ENCODE data around the gene WDR43.
"Not testable (repeated sequence)": the region's sequence is repeated elsewhere in the genome, so short reads cannot be mapped to it uniquely, and the experiment has no call there.

WDR43 gene

GRCh38 chr2:28970464-28971160 is 76.1 kb downstream of the WDR43 start:
- no peak for DNase-seq

DNA sequence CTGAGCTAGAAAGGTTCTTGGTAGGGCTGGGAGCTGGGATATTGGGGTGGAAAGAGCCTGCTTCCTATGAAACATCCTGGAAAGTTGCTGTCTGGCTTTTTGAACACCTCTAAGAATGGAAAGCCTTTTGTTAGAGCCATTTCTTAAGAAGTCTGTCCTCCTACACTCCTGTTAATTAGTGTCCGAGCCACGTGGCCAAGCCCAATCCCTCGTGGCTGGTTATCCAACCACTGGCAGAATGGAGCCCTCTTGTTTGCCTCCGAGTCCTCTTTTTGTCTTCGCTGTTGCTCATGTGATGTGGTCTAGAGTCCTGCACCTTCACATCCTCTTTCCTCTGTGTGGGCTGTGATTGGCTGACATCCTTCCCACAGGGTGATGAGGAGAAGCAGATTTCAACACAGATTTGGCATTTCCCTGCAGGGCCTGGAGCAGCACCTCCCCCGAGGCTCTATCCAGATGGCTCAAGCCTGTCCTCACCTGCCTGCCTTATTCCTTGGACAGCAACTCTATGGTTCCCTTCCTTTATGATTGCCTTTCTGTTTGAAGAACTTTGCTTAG is 78.4 kb downstream of the WDR43 start:
- peak in 1 of 2 donors; percentile 5 for DNase-seq

DNA sequence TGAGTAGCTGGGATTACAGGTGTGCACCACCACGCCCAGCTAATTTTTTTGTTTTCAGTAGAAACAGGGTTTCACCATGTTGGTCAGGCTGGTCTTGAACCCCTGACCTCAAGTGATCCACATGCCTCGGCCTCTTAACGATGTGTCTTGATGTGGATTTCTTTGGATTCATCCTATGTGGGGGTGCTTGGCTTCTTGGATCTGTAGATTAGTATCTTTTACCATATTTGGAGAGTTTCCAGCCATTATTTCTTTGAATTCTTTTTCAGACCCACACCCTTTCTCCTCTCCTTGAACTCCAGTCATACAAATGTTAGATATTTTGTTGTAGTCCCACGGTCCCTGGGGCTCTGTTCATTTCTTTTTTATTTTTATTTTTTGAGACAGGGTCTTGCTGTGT is 79.8 kb downstream of the WDR43 start:
- DNase-seq: no peak

DNA sequence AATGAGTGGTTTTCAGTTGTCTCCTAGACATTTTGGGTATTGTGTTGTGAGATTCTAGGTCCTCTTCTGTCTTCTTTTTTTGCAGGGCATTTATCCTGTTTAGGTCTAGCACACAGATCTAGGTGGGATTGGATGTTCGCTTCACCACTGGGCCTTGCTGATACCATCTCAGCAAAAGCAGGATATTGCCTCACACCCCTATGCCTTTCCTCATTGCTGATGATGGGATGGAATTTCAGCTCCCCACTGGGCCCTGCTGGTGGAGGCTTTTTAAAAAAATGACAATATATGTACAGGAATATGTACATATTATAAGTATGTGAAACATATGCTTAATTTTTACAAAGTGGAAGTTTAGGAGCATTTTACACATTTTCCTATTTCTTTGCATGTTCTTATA is 81.2 kb downstream of the WDR43 start:
- no peak for DNase-seq

- no peak for DNase-seq
Measured at GRCh38 chr2:28976584-28976983, 82.1 kb downstream of the WDR43 start.

- DNase-seq: no peak
Measured at GRCh38 chr2:28977176-28977875, 82.9 kb downstream of the WDR43 start.

DNA sequence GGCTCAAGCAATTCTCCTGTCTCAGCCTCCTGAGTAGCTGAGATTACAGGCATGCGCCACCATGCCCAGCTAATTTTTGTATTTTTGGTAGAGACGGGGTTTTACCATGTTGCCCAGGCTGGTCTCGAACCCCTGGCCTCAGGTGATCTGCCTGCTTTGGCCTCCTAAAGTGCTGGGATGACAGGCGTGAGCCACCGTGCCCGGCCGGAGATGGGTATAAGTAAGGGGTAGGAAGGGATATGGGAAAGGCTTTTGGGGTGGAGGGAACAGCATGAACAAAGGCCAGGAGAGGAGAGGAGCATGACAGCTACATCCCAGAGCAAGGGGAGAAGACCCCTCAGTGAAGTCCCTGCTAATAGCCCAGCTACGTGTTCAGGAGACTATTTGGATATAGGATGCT is 83.5 kb downstream of the WDR43 start:
- DNase-seq: not testable (repeated sequence)

DNA sequence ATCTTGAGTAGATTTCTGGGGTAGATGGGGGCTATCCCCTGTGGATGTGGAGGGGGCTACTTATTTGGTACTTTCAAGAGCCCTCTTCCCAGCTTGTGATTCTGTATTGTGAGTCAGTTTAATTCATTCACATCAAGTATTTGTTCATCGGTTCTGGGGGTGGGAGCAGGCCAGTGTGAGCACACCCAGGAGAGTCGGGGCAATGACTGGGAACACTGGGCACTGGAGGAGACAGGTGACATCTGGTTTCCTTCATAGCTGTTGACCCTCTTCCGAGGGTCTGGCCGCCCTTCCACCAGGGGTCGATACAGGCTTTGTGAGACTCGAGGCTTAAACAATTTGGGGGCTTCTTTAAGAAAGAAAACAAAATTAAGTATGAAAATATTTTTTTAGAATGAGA is 84.1 kb downstream of the WDR43 start:
- no peak for DNase-seq

DNA sequence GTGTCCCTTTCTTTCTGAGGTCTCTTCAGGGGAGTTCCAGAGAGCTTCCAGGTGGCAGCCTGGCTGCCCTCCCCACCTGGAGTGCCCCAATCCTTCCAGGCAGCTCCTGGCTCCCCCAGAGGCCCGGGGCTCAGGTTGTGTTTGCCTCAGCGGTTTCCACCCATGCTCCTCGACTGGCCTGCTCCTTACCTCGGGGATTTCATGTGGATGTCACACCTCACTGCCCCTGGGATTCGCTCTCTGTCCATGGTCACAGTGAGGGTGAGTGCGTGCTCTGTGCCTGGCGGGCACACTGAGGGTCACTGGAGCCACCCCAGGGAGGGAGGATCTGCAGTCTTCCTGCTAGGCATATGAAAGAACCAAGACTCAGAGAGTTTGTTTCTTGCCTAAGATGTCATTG is 84.6 kb downstream of the WDR43 start:
- DNase-seq: no peak

GRCh38 chr2:28979576-28980366 is 85.3 kb downstream of the WDR43 start:
- no peak for DNase-seq

DNA sequence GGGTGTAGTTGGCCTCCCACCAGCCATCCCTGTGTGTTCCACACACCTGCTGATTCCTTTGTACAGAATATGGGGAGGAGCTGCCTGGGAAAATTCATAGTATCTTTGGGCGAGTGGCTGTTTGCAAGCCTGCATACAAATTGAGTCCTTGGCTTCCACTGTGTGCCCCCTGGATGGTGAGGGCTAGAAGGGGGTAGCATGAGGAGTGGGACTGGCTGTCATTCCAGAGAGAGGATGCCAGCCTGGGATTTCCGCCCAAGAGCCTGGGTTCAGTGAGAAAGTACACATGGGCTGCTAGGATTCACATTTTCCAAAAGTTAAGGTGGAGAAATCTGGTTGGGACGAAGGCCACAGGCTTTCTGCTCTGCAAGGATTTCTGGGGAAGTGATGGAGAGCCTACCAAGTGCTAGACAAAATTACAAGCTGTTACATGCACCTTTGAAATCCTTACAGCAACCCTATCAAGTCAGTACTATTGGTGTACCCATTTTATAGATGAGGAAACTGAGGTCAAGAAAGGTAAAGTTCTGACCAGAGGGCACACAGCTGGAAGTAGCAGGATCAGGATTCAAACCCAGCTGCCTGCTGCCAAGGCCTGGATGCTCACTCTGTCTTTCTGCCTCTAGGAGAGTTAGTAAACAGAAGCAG is 86.0 kb downstream of the WDR43 start:
- no peak for DNase-seq

DNA sequence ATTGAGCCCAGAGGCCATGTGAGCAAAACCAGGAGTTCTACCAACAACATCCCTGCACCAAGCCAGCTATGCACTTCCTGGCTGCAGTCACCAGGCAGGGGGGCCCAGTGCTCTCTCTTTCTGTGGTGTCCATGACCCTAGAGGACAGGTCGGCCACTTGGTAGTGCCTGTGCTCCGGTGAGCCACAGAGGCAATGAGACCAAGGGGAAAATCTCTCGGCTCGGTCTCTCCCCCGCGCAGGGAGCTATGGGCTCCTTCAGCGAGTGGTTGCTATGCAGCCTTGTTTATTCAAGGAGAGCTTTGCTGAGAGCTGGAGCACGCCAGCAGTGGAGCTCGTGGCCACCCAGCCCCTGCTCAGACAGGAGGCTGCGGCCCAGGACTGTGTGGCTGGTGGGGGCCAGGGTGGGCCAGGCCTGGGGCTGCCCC is 86.6 kb downstream of the WDR43 start, which contains the start of gene TOGARAM2:
Gene TOGARAM2 (plus strand): TSS at position 283 of the 426 bp plus-strand sequence. CDS start 13,537 bp downstream, outside the sequence.
- DNase-seq: no peak

GRCh38 chr2:28981620-28982376 is 87.3 kb downstream of the WDR43 start:
- DNase-seq: no peak

DNA sequence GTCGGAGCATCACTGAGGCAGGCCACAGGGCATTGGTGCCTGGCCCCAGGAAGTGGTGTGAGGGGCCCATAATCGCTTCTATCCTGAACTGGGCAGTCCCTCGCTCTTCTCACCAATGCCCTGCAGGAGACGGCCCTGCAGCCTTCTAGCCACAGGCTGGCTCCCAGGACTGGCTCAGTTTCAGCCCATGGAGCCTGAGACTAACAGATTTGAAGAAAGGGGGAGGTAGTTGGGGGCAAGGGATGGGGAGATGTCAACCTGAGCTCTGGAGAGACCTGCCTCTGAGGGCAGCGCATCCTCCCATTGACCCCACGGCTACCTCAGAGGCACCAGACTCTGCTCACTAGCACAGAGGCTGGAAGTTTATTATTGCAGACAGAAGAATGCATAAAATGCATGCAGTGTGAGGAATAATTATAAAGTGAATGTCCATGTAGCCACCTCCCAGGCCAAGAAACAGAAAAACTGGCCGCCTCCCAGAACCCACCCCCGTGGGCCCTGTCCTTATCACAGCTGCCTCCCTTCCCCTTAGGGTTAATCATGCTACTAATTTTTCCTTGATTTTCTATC is 88.0 kb downstream of the WDR43 start:
- no peak for DNase-seq

GRCh38 chr2:28986429-28986828 is 92.0 kb downstream of the WDR43 start:
- DNase-seq: no peak

DNA sequence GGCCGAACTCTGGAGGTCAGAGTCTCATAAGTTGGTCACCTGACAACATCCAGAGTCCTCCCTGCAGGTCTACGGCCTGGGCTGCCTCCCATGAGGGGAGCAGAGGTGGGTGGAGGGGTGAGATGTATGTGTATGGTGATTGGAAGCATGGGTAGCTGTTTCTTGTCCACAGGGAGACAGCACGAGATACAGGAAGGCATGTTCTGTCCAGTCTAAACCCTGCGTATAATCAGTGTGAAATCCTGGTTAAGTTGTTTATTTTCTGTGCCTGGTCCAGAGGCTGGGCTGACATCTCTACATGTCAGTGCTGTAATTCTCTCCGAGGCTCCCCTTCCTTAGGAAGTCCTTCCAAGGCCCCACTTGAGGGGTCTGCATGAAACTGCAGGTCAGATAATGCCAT is 95.5 kb downstream of the WDR43 start:
- no peak for DNase-seq

DNA sequence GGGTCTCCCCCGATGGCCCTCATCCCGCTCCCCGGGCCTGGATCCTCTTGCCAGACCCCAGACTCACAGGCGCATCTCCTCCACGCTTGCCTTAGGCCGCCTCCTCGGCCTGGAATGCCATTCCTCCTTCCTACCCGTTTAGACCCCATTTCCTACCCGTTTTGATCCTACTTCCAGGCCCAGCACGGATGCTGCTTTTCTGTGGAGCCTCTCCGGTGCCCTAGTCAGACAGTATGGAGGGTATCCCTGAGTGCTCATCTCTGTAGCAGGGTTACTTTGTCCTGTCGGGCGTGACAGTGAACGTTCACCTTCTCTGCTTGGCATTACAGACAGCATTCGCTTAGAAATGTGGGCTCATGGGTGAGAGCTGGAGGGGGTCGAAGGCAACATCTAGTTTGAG is 96.0 kb downstream of the WDR43 start:
- no peak for DNase-seq

GRCh38 chr2:28991021-28991420 is 96.6 kb downstream of the WDR43 start:
- DNase-seq: no peak

DNA sequence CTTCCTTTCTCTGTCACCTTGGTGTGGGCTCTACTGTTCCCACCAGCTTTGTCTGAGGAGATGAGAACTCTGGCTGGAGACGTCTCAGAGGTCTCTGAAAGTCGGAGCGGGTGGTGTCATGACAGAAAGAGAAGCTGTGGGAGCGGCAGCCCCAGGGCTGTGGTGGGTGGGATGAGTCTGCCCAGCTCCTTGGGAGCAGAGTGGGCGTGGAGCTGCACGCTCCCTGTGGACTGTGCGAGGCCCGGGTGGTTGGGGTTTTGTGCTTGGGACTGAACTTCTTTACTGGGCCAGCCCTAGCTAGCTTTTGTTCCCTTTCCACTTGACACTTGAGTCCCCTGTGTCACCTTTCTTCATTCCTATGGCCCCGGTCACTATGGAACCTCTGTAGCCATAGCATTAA is 97.0 kb downstream of the WDR43 start:
- DNase-seq: no peak

GRCh38 chr2:28993206-28993960 is 98.9 kb downstream of the WDR43 start:
- no peak for DNase-seq

DNA sequence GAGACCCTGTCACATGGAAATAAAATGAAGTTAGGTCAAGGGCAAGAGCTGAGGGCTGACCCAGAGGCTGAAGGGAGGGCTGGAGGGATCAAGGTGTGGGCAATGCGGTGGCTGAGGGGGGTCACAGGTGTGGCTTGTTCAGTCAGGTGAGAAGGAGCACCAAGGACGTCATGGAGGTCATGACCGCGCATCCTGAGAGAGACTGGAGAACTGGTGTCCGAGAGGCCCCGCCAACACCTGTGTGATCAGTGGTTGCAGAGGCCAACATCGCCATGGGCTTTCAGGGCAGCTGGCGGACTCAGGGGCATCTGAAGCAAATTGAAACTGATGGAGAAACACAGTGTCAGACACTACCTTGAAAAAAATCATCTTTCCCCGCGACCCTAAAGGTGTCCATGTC is 99.6 kb downstream of the WDR43 start:
- no peak for DNase-seq

Data from CD4-positive, alpha-beta T cell treated with Interferon alpha-2 for 1 hour (primary cell).